NCI-H1092 treated with DMSO at 0.1 percent for 48 hours (cell line): ENCODE results near the gene C2orf49.
"Not testable (repeated sequence)": the region's sequence is repeated elsewhere in the genome, so short reads cannot be mapped to it uniquely, and the experiment has no call there.

Experiments
- DNase-seq: peaks from one replicate; lab custom pipeline; 2025; lab: John Stamatoyannopoulos, UW

The C2orf49 gene

DNA sequence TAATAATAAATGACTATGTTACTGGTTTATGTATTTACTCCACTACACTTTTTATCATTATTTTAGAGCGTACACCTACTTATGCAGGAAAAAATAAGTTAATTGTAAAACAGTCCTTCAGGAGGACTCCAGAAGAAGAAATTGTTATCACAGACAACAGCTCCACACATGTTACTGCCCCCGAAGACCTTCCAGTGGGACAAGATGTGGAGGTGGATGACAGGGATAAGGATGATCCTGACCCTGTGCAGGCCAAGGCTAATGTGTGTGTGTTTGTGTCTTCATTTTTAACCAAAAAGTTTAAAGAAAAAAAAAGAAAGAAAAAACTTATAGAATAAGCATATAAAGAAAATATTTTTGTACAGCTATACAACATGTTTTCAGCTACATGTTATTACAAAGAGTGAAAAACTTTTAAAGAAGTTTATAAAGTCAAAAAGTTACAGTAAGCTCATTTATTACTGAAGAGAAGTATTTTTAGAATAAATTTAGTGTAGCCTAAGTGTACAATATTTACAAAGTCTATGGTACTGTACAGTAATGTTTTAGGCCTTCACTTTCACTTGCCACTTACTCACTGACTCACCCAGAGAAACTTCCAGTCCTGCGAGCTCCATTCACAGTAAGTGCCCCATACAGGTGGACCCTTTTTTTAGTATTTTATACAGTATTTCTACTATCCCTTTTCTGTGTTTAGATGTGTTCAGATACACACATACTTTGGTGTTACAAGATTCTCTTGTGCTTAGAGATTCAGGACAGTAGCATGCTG lies 15.3 kb upstream of the C2orf49 start:
- DNase-seq: no peak

- no peak for DNase-seq
Observed at GRCh38 chr2:105323111-105323510, 14.2 kb upstream of the C2orf49 start.

DNA sequence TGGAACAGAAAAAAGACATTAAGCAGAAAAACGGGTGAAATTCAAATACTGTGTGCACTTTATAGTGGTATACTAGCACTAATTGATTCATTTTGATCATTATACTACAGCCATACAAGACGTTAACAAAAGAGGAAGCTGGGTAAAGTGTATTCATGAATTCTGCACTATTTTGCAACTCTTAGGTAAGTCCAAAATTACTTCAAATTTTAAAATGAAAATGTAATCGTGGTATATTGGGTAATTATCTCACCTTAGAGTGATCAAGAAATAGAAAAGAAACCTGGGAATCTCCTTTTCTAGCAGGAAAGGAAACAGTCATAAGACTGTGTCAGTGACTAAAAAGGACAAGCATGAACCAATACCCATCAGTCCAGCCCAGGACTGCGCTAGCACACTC lies 13.2 kb upstream of the C2orf49 start:
- DNase-seq: no peak

DNA sequence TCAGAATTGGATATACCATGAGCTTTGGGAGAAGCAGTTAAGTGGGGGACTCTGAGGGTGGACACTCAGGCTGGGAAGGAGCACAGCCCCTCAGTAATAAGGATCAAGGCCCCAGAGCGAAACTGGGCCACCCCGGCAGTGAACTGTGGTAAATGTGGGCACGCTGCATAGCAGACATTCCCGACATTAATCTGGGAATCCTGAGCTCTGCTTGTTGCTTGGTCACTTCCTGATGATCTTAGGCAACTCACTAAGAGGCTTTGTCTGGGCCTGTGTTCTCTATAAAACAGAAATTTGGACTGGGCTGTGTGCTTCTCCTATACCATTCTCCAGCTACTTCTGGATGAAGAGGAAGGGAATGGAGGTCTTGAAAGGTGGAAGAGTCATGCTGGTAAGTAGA lies 12.6 kb upstream of the C2orf49 start:
- no peak for DNase-seq

- no peak for DNase-seq
Observed at GRCh38 chr2:105325389-105325963, 11.9 kb upstream of the C2orf49 start.

- DNase-seq: not testable (repeated sequence)
Observed at GRCh38 chr2:105327271-105327670, 10.1 kb upstream of the C2orf49 start.

GRCh38 chr2:105327690-105328089 lies 9.7 kb upstream of the C2orf49 start:
- DNase-seq: no peak

DNA sequence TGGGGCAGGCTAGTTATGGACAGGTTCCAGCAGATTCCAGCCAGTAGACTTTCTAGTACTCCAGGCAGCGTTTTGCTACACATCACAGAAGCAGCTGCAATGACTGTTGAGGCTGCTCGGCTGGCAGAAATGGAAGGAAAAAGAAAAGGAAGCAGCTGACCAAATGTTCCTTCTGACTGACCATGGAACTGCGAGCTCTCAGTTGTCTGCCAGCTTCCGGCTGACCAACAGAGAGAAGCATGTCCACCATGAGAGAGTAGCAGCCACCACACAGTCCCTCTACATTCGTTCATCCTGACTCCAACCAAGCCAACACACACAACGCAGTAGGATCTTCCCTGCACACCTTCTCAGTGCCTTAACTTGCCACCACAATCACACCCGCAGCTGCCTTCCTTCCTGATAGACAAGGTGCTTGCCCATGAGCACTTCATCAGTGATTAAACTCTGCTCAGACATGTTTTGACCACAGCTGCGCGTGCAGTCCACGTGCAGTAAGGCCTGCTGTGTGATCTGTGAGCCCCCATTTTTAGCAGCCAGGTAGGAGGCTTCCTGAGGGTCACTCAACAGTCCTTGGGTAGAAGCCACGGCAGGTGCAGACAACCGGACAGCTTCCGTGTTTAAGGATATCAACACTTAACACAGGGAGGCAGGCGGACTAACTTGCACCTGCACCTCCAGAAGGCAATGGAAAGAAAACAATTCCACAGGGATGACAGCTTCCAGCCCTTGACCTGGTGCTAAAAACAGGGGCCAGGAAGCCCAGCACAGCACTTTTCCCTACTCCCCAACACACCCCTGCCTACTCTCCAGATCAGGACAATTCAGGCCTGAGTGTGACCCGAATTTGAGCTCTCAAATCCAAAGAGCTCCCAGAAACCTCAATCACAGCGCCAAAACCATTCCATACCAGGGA lies 8.8 kb upstream of the C2orf49 start:
- DNase-seq: peak; percentile 16

- no peak for DNase-seq
Observed at GRCh38 chr2:105329197-105329554, 8.2 kb upstream of the C2orf49 start.

- peak; percentile 12 for DNase-seq
Observed at GRCh38 chr2:105329561-105330495, 7.5 kb upstream of the C2orf49 start, which contains the start of gene TGFBRAP1. TGFBRAP1 (minus strand) TSS chr2:105329735; CDS start chr2:105308301, 21,434 bp downstream.

GRCh38 chr2:105330681-105331375 lies 6.5 kb upstream of the C2orf49 start:
- DNase-seq: no peak

- no peak for DNase-seq
Observed at GRCh38 chr2:105334211-105334610, 3.1 kb upstream of the C2orf49 start.

DNA sequence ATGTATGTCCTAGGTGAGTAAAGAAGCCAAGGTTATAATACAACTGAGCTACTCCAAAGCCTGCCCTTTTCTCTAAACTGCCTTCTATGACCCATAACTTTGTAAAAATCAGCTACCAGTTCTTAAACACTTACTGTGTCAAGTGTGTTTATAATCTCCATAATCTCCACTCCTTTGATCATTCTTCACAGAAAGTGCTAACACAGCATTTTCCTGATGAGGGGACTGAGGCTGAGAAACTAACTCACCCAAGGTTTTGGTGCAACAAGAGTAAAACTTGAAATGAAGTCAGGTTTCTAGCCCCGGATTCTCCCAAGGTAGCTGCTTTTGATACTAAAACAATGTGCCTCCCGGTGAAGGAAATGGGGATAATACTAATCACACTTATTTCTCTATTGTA lies 1.9 kb upstream of the C2orf49 start:
- no peak for DNase-seq

DNA sequence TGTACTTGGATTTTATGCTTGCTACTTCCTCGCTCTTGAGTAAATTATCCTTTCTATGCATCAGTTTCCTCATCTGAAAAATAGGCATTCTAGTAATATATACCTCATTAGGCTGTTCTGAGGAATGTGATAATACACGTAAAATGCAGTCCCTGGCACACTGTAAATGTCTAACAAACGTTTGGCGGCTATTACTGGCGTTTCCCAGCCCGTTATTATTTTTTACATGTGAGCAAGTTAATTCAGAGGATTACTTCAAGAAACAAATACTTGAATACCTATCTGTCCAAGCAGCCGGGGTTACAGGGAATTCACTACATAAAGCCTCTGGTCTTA lies 586 bp upstream of the C2orf49 start:
- no peak for DNase-seq

DNA sequence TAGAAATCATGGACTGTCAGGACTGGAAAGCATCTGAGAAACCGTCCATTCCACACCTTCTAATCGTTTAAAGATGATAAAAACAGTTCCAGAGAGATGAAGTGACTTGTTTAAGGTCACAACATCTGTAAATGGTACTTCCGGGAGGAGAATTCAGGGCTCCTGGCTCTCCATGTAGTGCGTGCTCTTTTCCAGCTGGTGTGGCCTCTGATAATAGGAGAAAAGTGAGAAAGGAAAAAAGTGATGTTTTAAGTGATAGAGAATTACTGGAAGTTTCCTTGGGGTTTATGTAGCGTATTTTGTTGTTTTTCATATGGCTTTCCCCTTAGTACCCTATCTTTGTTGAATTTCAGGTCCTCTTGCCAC lies 663 bp downstream of the C2orf49 start:
- no peak for DNase-seq

DNA sequence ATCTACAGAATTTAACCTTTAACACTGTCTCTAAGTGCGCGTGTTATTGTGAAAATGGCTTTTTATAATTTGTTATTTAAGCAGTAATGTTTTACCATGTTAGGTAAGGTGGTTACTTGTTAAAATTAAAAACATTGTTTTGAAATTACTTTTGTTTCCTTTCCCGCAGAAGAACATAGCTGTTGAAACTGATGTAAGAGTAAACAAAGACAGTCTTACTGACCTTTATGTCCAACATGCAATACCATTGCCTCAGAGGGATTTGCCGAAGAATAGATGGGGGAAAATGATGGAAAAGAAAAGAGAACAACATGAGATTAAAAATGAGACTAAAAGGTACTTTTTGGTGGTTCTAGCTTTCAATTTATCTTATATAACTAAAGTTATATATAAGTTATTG lies 2.1 kb downstream of the C2orf49 start:
- DNase-seq: no peak

GRCh38 chr2:105344704-105345345 lies 7.5 kb downstream of the C2orf49 start:
- DNase-seq: no peak

- no peak for DNase-seq
Observed at GRCh38 chr2:105357122-105357521, 19.8 kb downstream of the C2orf49 start.

GRCh38 chr2:105358593-105358992 lies 21.3 kb downstream of the C2orf49 start:
- DNase-seq: no peak

DNA sequence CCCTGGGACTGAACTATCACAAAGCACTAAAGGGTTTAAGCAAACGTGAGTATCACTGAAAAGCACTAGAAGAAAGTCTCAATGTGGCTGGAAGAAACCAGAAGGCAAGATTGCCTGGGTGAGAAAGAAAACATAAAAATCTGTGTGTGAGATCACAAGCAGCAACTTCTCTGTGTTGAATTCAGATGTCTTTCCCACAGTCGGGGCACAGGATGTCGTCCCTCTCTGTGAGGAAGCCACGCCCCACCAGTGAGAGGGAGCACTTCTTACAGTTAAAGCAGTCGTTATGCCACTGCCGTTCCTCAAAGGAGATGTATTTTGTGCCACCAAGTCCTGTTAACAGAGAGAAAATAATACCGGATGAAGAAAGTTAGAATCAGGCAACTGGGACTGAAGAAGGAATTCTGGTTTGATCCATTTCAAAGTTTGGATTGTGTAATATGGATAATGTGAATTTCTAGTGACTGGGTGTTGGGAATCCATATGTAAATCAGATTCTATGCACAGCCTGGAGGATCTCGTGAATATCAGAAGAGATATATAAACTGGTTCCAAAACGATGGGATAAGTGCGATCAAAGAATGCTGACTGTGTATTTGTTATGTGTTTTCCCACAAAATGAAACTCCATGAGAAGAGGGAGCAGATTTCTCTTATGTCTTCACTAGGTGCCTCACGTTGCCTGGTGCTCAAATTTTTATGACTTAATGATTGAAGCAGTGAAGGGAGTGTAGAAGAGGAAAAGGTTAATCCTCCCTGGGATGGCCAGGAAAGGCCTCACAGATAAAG lies 24.0 kb downstream of the C2orf49 start:
- DNase-seq: no peak
